GF-D8 (cell line): Measurements from ENCODE around the gene SCAPER.
"Not testable (repeated sequence)": the region's sequence is repeated elsewhere in the genome, so short reads cannot be mapped to it uniquely, and the experiment has no call there.

Source experiments
- DNase-seq: peaks from one replicate; lab custom pipeline; 2025; lab: John Stamatoyannopoulos, UW

The SCAPER gene

DNA sequence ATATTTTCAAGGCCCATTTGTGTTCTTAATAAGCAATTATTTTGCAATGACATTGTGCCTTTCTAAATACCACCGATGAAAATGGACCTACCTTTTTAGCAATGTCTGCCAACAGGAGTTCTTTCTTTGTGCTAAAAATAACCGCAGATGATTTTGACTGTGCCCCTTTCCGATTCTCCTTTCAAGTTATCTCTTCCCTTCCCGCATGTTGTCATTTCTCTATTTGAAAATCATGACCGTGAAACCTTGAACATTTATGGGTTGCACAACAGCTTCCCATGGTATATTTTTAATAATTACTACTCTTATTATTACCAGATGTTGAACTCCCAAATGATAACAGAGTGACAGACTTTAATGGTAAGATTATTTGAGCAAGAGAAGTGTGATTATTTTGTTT lies 583.5 kb downstream of the SCAPER start:
- DNase-seq: no peak

DNA sequence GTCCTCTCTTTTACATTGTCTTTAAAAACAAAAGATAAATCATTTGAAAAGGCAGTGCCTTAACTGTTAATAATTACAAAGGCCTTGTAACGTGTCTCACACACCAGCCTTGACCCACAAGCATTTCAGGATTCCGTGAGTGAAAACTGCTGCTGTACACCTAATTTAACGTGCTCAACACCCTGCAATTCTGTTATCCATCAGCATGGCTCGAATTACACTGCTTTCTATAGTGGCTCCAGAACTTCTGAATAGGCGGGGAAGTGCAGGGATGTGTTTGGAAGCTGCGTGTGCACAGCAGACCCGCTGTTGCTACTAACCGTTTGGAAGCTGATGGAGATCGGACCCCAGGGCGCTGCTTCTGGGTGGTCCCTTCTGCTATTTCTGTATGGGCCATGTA lies 584.0 kb downstream of the SCAPER start:
- no peak for DNase-seq

DNA sequence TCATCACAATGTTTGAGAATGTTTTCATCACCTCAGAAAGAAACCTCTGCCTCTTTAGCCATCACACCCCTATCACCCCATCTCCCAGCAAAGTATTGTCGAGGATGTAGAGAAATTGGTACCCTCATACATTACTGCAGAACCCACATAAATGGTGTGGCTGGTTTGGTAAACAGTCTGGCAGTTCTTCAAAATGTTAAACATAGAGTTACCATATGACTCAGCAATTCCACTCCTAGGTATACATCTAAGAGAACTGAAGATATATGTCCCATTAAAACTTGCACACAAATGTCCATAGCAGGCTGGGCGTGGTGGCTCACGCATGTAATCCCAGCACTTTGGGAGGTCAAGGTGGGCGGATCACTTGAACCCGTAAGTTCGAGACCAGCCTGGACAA lies 585.1 kb downstream of the SCAPER start:
- no peak for DNase-seq

DNA sequence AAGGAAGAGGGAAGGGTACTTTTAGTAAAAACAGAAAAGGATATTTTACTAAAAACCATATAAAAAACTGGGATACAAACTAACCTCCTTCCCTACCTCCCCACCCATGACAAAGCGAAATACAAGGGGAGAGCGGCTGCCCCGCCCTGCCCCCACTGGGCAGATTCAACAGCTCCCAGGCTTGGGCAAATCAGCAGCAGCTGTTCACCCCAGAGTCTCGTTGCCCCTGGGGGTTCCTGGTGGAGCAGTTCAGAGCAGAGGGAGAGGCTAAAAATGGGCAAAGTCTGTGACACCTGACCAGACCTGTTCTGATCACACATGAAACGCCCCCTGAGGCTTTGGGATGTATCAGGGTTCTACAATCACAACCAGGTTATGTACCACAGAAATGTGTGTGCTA lies 591.4 kb downstream of the SCAPER start:
- no peak for DNase-seq

DNA sequence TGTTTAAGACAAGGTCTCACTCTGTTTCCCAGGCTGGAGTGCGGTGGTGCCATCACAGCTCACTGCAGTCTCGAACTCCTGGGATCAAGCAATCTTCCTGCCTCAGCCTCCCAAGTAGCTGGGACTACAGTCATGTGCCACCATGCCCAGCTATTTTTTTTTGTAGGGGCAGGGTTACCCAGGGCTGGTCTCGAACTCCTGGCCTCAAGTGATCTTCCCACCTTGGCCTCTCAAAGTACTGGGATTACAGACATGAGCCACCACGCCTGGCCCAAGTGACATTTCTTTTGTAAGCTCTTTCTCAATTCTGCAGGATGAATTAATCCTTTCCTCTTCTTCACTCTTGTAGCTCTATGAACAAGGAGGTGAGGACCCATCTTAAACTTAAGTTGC lies 592.0 kb downstream of the SCAPER start:
- DNase-seq: not testable (repeated sequence)

DNA sequence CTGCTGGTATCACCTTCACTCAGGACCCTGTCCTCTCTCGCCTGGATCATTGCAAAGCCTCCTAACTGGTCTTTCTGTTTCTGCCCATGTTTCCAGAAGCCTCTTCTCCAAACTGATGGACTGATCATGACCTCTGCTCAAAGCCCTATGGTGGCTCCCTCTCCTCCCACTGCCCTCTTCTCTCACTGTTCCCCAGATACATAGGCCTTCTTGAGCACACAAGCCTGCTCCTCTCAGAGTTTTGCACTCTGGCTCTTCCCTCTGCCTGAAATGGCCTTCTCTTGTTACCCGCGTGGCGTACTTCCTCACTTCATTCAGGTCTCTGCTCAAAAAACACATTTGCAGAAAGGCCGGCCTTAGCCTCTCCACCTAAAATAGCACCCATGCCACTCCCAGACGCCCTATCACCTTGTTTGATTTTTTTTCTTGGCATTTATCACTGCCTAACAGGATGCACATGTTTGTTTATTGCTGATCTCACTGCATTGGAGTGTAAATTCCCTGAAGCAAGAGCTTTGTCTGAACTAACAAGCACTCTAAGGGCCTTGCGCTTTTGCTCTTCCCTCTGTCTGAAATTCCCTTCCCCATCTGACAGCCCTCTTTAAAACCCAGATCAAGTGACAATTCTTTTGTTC lies 592.5 kb downstream of the SCAPER start:
- DNase-seq: no peak

DNA sequence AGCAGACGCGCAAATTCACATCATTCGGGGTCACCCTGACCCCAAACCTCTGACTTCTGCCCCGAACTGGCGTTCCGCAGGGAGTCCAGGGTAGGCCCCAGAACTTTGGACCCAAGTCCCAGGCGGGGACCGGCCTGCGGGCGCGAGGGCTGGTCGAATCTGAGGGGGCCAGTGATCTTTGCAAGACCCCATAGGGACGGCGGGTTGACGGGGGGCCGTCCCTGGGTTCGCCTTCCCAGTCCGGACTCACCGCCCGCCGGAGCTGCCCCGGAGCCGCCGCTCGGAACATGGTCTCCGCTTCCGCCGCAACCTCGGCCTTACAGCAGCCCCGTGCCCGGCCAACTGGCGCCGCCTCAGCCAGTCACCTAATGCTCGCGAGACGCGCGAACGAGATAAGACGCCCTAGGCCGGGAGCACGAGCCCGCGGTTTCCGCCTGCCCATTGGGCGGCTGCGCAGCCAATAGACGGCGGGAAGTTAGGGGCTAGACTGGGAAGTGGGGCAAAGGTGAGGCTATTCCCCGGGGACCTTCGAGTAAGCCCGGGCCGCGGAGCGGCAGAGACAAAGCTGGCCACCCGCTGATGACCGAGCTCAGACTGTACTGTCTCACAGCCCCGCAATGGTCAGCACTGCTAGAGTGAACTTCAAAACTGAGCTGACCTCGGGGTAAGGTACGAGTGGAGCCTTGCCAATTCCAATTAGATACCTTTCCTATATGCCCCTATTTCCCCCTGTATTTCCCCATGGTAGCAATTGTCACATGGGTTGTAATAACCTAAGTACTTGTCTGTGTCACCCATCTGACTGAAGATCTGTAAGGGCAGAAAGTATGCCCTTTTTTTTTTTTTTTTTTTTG lies 593.8 kb downstream of the SCAPER start, which contains the start of gene ETFA:
Gene ETFA, minus strand, starts transcription at position 370 of the 854 bp plus-strand sequence. Its CDS starts 81 bp downstream, at position 289.
- peak; percentile 94 for DNase-seq

DNA sequence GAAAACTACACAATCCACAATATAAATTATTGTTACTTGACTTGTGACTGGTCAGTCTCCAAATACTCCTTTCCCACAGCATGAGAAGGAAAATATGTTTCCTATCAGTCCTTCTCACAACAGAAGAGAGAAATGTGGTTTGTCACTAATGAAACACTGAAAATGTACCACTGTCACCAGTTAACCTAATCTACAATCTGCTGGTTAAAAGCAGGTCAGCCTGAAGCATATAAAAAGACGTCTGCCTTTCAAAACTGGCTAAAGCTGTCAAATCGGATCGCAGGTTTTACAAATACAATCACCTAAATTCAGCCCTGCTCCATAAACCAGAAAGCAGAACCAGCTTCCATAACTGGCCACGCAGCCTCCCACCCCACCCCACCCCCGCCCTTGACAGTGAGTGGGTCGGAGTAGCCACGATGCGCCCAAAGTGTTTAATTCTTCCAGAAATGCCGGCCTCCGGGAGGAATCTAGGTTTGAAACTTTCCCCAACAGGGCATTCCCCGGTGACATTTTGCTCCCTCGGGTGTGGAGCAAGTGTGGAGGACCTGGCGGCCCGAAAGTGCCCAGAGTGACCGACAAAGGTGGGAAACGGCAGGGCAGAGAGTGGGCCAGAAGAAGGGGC lies 594.6 kb downstream of the SCAPER start:
- no peak for DNase-seq

DNA sequence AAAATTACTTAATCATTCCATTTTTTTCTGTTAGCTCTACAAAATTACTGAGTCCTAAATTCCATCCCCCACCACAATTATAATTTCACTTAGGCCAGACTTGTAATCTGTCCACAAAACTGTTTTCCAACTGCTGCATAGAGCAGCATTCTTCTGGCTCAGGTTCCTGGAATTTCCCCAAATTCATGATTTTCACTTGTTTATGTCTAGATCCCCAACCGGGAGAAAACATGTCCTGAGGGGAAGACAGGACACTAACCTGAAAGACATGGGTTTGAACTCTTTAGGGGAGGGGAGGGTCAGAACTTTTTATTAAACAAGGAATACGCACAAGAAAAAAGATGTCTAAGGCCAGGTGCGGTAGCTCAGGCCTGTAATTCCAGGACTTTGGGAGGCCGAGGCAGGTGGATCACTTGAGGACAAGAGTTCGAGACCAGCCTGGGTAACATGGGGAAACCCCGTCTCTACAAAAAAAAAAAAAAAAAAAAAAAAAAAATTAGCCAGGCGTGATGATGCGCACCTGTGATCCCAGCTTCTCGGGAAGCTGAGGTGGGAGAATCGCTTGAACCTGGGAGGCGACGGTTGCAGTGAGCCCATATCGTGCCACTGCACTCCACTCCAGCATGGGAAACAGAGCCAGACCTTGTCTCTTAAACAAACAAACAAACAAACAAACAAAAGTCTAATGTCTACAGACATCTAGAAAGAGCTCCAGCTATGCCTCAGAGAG lies 595.4 kb downstream of the SCAPER start:
- DNase-seq: no peak

DNA sequence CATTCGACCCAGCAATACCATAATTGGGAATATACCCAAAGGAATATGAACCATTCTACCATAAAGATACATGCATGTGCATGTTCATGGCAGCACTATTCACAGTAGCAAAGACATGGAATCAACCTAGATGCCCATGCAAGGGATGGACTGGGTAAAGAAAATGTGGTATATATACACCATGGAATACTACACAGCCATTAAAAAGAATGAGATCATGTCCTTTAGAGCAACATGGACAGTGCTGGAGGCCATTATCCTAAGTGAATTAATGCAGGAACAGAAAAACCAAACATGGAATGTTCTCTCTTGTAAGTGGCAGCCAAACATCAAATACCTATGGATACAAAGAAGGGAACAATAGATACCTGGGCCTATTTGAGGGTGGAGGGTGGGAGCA lies 601.2 kb downstream of the SCAPER start:
- DNase-seq: no peak

DNA sequence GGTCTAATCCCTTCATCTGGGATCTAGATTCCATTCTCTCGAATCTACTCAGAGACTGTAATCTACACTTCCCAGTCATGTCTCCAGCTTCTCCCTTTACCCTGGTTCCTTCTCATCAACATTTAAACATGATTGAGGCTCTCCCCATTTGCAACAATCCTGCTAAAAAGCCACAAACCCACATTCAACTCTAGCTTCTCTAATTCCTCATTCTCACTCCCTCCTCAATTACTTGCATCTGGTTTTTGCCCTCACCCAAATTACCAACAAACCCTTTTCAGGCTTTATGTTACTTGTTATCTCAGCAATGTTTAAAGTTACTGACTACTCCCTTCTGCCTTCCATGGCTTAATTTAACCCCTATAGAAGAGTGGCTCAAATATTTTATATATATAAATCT lies 605.4 kb downstream of the SCAPER start:
- peak; percentile 20 for DNase-seq

DNA sequence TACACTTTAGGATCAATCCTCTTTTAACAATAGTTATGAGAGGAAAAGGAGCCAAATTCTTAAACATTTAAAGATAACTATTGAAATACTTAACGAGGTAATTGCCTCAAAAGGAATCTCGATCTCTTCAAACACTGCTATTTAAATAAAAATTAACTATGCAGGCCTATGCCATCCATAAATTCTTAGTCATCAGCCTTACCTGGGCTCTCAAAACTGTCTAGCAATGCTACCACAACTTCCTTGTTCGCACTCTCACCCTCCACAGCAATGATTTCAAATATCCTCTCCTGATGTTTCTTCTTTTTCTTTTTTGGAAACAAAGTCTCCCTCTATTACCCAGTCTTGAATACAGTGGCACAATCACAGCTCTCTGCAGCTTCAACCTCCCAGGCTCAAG lies 606.2 kb downstream of the SCAPER start:
- no peak for DNase-seq

DNA sequence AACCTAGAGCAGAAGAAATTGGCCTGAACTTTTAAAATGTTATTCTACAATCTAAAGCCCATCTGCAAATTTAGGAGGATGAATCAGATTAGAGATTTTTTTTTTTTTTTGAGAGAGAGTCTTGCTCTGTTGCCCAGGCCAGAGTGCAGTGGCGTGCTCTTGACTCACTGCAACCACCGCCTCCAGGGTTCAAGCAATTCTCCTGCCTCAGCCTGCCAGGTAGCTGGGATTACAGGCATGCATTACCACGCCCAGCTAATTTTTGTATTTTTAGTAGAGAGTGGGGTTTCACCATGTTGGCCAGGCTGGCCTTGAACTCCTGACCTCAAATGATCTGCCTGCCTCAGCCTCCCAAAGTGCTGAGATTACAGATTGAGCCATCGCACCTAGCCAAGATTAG lies 607.2 kb downstream of the SCAPER start:
- DNase-seq: not testable (repeated sequence)
